GM18505 (cell line): ENCODE measurements around the gene PTGDS.

Experiments
- ATAC-seq: cut with Tn5 transposase; IDR thresholded peaks from one replicate; pipeline ENCODE4 v1.9.1; 2021; ENCODE audit not compliant: unreplicated experiment
- POLR2A ChIP-seq: IDR thresholded peaks from 4 replicates; pipeline ENCODE4 v1.6.1; 2011; ENCODE audit warnings: borderline replicate concordance; ENCODE audit not compliant: insufficient read depth, insufficient read length; ENCODE audit errors: extremely low read depth

Gene PTGDS

GRCh38 chr9:136978865-136979544 is 1.7 kb downstream of the PTGDS start:
- no peak for TF ChIP-seq POLR2A
- ATAC-seq: no peak

- no peak for ATAC-seq
- TF ChIP-seq POLR2A: no peak
These were observed 2.7 kb downstream of the PTGDS start for GRCh38 chr9:136979769-136980587.

GRCh38 chr9:136980669-136981478 is 3.6 kb downstream of the PTGDS start:
- no peak for ATAC-seq
- no peak for TF ChIP-seq POLR2A

- no peak for TF ChIP-seq POLR2A
- no peak for ATAC-seq
These were observed 4.4 kb downstream of the PTGDS start for GRCh38 chr9:136981588-136982231.

GRCh38 chr9:136982232-136983051 is 5.1 kb downstream of the PTGDS start, which contains the start of gene LCNL1:
Gene LCNL1, plus strand, starts transcription at chr9:136982993. Its CDS starts 594 bp downstream, at chr9:136983587.
- TF ChIP-seq POLR2A: no peak
- no peak for ATAC-seq

GRCh38 chr9:136983167-136983566 is 5.9 kb downstream of the PTGDS start:
- ATAC-seq: no peak
- TF ChIP-seq POLR2A: no peak

GRCh38 chr9:136983656-136984314 is 6.5 kb downstream of the PTGDS start:
- TF ChIP-seq POLR2A: no peak

GRCh38 chr9:136984464-136985026 is 7.2 kb downstream of the PTGDS start:
- TF ChIP-seq POLR2A: no peak
- no peak for ATAC-seq

More at GRCh38 chr9:136983656-136984314, 6.5 kb downstream of the PTGDS start:
- ATAC-seq: no peak

GRCh38 chr9:136985027-136985602 is 7.8 kb downstream of the PTGDS start:
- ATAC-seq: no peak
- TF ChIP-seq POLR2A: no peak

- no peak for ATAC-seq
- TF ChIP-seq POLR2A: no peak
These were observed 8.5 kb downstream of the PTGDS start for GRCh38 chr9:136985853-136986252.

GRCh38 chr9:136988872-136989271 is 11.6 kb downstream of the PTGDS start:
- no peak for TF ChIP-seq POLR2A
- no peak for ATAC-seq
